NOMO-1 treated with DMSO at 0.1 percent for 48 hours (cell line): ENCODE data around the gene SHANK2.

Experiments used
- DNase-seq: peaks from one replicate; lab custom pipeline; 2025; ENCODE audit not compliant: unreplicated experiment; lab: John Stamatoyannopoulos, UW

Gene SHANK2

DNA sequence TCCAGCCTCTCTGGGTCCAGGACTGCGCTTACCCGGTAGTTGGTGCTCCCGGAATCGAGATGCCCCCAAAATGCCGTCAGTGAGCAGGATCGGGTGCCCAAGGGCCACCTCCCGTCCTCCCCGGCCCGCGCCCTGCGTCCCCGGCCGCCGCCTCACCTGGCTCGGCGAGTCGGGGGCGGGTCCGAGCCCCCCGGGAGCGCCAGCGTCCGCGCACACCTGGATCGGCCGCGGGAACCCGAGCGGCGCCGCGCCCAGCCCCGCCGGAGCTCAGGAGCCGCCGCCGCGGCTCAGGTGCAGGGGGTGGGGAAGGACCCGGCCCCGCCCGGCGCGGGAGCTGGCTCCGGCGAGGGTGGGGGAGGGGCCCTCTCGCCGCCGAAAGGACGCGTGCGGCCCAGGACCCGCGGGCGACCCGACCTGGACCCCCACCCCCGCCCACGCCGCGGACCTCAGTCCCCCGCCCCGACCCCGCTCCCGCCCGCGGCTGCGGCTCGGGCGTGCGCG is at the start of gene SHANK2:
SHANK2 (minus strand) TSS at position 309 of the 501 bp plus-strand sequence. CDS start 105,251 bp downstream, outside the sequence.
- DNase-seq = no peak

GRCh38 chr11:71301858-71302533 is 49.6 kb upstream of the SHANK2 start:
- no peak for DNase-seq

DNA sequence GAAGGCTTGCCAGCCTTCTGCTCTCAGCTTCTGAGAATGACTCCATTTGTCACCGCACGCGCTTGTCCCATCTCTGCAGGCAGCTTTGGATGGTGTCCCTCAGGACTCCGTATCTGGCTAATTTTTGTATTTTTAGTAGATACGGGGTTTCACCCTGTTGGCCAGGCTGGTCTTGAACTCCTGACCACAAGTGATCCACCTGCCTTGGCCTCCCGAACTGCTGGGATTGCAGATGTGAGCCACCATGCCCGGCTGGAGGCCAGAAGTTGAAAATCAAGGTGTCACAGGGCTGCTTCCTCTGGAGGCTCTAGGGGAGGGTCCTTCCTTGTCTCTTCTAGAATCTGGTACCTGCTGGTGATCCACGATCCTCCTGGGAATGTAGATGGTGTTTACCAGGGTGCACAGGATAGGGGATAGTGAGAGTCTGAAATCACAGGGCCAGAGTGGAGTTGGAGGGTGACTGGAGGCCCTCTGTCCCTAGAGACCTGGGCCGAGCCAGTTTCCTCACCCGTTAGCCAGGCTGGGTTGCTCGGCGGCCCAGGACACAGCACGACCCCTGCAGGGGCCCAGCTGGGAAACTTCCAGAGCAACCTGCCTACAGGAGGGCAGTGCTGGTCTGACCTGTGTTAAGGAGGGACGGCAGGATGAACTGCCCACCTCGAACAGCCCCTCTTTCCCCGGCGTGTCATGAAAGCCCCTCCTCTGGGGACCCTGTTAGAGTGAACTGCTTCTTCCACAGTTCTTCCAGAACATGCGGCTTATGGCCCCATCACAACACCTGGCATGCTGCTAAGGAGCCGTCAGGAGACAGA is 48.9 kb upstream of the SHANK2 start:
- no peak for DNase-seq

- no peak for DNase-seq
These were observed 47.8 kb upstream of the SHANK2 start for GRCh38 chr11:71300187-71300586.

DNA sequence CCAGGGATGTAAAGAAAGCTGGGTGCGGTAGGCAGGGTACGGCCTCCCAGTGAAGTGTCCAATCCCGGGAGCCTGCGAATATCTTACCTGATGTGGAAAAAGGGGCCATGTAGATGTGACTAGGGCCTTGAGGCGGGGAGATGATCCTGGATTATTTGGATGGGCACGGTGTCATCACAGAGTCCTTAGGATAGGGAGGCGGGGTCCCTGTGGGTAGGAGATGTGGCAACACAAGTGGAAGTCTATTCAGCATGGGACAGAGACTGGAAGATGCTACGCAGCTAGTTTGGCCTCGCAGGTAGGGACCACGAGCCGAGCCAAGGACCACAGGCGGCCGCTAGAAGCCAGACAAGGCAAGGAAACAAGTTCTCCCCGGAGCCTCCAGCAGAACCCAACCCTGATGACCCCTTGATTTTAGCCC is 46.4 kb upstream of the SHANK2 start:
- no peak for DNase-seq

DNA sequence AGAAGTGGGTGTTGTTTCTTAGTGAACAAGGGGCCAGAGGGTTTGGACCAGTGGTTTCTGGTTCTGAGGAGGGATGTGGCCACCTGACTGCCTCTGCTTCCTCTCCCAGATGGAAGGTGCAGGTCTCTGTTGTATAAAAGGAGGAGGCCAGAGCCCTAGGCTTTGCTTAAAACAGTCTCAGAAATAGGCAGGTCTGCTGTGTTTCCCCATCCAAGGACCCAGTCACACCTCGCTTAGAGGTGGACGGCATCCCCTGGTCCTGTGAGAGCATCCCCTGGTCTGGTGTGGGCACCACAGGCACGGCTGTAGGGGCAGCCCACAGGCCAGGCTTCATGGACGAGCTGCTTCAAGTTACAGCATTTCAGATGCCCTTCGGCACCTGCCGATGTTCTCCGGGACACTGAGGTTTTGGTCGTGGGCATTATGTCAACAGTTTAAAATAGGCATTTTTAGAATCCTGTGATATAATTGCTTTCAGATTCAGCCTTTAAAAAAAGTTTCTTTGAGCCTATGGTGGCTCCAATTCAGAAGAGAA is 45.7 kb upstream of the SHANK2 start:
- DNase-seq = no peak

- no peak for DNase-seq
These were observed 42.6 kb upstream of the SHANK2 start for GRCh38 chr11:71294846-71295600.

DNA sequence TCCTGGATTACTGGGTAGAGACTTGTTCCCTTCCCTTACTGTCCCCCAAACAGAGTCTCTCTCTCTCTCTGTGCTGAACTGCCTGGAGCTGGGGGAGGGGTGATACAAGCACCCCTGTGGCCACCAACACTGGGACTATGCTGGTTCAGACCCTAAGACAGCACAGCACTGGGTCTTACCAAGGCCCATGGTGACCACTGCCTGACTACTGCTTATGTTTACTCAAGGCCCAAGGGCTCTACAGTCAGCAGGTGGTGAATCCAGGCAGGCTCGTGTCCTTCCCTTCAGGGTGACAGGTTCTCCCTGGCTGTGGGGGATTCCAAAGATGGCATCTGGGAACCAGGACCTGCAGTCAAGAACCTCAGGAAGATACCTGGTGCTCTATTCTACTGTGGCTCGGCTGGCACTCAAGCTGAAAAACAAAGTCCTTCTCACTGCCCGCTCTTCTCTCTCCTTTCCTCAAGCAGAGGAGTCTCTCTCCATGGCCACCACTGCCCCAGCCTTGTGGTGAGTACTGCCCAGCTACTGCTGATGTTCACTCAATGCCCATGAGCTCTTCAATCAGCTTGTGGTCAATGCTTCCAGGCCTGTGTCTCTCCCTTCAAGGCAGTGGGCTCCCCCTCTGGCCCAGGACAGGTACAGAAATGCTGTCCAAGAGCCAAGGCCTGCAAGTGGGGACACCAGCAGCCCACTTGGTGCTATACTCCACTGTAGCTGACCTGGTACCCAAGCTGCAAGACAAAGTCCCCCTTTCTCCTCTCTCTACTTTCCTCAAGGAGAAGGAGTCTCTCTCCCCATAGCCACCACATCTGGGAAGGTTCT is 41.8 kb upstream of the SHANK2 start:
- DNase-seq = no peak

DNA sequence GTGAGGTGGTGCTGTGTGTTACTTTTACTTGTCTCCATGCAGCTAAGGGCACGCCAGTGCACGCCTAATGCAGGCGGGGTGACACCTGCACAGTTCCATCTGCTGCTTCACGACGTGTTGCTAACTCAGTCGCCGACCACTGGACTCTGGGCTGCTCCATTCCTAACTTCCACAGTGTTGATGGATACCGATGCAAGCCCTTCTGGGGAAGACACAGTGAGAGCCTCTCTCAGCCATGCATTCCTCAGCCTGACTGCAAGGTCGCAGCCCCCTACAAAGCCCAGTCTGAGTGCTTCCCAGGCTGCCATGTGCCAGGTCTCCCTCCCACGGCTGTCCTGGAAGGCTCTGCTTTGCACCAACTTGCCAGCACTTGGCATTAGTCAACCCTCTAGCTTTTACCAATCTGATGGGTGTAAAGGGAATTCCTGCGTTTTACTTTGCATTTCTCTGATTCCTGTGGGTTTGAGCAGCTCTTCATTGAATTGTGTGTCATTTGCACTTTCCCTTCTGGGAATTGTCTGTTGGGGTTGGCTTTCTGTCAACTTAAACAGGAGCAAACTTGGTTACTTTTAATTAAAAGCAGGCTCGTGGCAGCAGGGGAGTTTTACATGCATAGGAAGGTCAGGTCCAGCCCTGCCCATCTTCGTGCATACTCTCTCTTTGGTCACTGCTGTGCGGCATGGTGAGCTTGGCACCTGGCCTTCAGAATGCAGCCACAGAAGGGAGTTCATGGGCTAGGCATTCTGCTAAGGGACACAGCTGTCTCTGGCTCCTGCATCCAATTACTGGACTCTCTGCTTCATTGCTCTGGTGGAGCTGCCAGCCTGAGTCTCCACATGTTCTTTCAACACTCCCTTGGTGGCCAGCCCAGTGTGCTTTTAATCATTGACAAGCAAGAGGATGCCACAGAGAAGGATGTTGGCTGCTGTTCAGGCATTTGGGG is 34.6 kb upstream of the SHANK2 start:
- DNase-seq = no peak

DNA sequence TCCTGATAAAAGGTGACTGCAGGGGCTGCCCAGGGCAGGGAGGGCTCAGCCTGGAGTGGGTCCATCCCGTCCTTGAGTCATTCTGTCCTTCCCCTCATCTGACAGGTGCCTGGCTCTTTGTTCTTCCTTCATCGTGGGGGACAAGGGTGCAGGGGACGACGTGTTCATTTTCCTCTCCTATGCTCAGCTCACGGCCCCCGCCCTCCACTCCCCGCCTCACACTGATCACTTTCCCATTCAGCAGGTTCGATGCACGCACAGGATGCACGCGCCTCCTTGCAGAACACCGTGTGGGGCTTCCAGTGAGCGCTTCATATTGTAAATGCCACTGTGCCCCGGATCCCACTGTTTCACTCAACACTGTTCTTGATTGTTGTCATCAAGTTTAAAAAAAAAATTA is 32.7 kb upstream of the SHANK2 start:
- DNase-seq = no peak

- DNase-seq = no peak
These were observed 32.2 kb upstream of the SHANK2 start for GRCh38 chr11:71284525-71285092.

GRCh38 chr11:71283971-71284441 is 31.6 kb upstream of the SHANK2 start:
- no peak for DNase-seq

DNA sequence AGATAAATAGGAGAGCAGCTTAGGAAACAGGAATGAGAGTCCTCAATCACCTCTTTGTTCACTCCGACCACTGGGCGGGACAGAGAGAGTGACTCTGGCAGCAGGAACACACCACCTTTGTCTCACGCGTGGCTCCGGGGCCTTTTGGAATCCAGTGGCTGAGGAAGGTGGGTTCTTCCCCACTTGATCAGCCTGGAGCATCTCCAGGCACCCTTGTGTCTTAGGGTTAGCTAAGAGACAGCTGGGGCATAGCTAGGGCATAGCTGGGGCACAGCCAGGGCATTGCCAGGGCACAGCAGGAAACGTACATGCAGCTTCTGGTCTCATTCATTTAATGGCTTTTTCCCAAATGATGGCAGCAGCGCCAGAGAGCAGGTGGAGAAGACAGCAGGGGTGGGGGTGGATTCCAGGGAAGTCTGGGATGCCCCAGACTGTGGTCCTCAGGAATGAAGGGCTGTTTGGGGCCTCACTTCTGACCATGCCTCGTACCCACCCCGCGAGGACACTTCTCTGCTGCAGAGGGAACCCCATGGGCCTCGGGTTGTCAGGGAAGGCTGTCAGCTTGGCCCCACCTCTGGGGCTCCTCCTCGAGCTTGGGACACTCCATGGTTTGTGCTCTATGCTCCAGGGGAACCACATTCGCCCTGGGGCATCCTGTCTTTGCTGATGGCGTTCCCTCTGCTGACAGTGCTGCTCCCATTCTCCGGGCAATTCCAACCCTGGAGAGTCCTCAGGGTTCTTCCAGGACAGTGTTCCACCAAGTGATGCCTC is 30.4 kb upstream of the SHANK2 start:
- no peak for DNase-seq

DNA sequence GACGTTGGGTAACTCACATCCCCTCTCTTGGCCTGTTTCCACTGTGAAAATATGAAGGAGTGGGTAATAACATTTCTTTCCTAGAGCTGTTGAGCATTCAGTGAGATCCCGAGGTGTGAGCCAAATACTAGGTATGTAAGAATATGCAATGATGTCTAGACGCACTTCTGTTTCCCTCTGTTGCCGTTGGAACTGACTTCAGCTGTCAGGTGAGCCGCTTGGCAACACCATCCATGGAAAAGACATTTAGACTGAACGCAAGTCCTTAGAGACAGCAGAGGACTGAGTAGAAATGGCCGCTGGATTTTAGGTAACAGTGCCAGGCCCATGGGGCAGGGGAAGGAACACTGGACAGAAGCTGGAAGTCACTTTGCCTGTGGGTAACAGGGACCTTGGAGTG is 29.5 kb upstream of the SHANK2 start:
- DNase-seq = no peak

DNA sequence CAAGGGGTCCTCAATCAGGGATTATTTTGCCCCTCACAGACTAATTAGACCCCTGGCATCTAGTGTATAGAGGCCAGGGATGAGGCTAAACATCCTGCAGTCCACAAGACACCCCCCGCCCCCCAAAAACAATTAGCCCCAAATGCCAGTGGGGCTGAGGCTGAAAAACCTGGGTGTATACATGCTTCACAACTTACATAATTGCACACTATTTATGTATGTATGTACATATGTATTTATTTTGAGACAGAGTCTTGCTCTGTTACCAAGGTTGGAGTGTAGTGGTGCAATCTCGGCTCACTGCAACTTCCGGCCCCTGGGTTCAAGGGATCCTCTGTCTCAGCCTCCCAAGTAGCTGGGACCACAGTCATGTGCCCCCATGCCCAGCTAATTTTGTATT is 28.8 kb upstream of the SHANK2 start:
- DNase-seq = no peak

- no peak for DNase-seq
These were observed 27.7 kb upstream of the SHANK2 start for GRCh38 chr11:71279916-71280645.

DNA sequence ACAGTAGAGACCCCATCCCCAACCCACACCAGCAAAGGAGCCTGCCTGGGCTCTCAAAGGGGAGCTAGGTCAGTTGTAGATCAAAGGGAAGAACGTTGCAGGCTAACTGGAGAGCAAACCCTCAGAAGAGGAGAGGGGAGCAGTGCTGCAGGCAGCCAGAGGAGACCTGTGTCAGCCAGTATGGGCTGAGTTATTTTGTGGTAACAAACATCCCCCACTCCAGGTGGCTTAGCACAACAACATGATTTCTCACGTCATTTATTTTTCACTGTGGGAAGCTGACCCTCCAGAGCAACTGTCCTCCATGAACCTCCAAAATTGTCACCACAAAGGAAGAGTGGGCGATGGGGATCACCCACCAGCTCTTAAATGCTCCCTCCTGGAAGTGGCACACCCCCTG is 19.8 kb upstream of the SHANK2 start:
- no peak for DNase-seq
